HepG2 (cell line): Measurements from ENCODE around the gene SLC16A2. TPM values are rescaled to one million over a fixed set of nuclear protein-coding genes. Genes with fewer than 3 reads are reported as not detected.

Experiments used
- ATAC-seq: fragments of 200-7000 bp; cut with Tn5 transposase; 3 replicates; pipeline ENCODE4 v1.9.1; 2020; ENCODE audit warnings: mild to moderate bottlenecking, moderate library complexity
- BruUV-seq: library from RNA; stranded (reverse); fragments of 400-500 nt; replicated peaks from 2 replicates; lab custom pipeline; 2021; lab: Mats Ljungman, UMichigan
- CTCF ChIA-PET: fragments of 300-600 bp; formaldehyde crosslinking; extraction: SDS; loops from one replicate; lab custom pipeline; 2021; ENCODE audit warnings: low total read pairs, inconsistent platforms, low intra/inter-chr PET ratio; lab: Yijun Ruan, JAX
- POLR2A ChIA-PET: fragments of 350-600 bp; sonication (Branson Sonifier 250); formaldehyde crosslinking; loops from one replicate; lab custom pipeline; 2020; ENCODE audit warnings: antibody characterized with exemption, inconsistent platforms; lab: Yijun Ruan, JAX
- DNase-seq: peaks from one replicate; pipeline ENCODE4 v3.0.0-alpha.2; 2015; ENCODE audit warnings: low spot score
- FAIRE-seq: peaks from 3 replicates; lab custom pipeline; 2011; peaks lifted over from hg19 to GRCh38; lab: Jason Lieb, UNC
- H2AFZ ChIP-seq: one replicate; pipeline ENCODE4 v1.6.1; 2011; ENCODE audit warnings: low read length, inconsistent platforms
- H3K27ac ChIP-seq: fragments of 300-600 bp; 3 replicates; pipeline ENCODE4 v1.8.0; 2011; ENCODE audit warnings: mixed run types, mild to moderate bottlenecking, mixed read lengths, low read length, inconsistent platforms; ENCODE audit not compliant: insufficient read depth; ENCODE audit errors: extremely low read length
- H3K27me3 ChIP-seq, 2 experiments: fragments of 200-600 bp in 1 of 2; 2 replicates in 1 of 2; 3 replicates in 1 of 2; pipeline versions ENCODE4 v1.6.0 to v1.8.0; 2011; ENCODE audit warnings: low read length in 2 of 2, mild to moderate bottlenecking in 2 of 2, moderate library complexity in 2 of 2, inconsistent platforms in 1 of 2; ENCODE audit not compliant: insufficient read depth in 2 of 2, control insufficient read depth in 1 of 2
- H3K36me3 ChIP-seq, 2 experiments: fragments of 200-600 bp in 1 of 2; replicated peaks in 1 of 2; 2 replicates in 1 of 2; 3 replicates in 1 of 2; pipeline versions ENCODE4 v1.5.1 to v1.8.0; 2011; ENCODE audit warnings: low read length in 2 of 2, inconsistent platforms in 1 of 2; ENCODE audit not compliant: insufficient read depth in 2 of 2, control insufficient read depth in 1 of 2
- H3K4me1 ChIP-seq: 2 replicates; pipeline ENCODE4 v1.5.1; 2012; ENCODE audit warnings: low read length, inconsistent platforms; ENCODE audit not compliant: insufficient read depth
- H3K4me2 ChIP-seq: 2 replicates; pipeline ENCODE4 v1.6.0; 2011; ENCODE audit warnings: low read depth, low read length, inconsistent platforms
- H3K4me3 ChIP-seq, 3 experiments: fragments of 200-600 bp in 1 of 3; sonication (generic), shearing (Covaris generic) in 1 of 3; replicated peaks in 1 of 3; 2 replicates each; pipeline ENCODE4 v1.5.1; 2011 to 2016; ENCODE audit warnings: low read length in 3 of 3, inconsistent platforms in 2 of 3, low read depth in 2 of 3, mild to moderate bottlenecking in 2 of 3, control low read depth in 1 of 3, mixed read lengths in 1 of 3; ENCODE audit not compliant: insufficient read depth in 1 of 3
- H3K79me2 ChIP-seq: one replicate; pipeline ENCODE4 v1.6.1; 2011; ENCODE audit warnings: low read length, inconsistent platforms; ENCODE audit not compliant: insufficient read depth
- H3K9ac ChIP-seq: 2 replicates; pipeline ENCODE4 v1.6.0; 2011; ENCODE audit warnings: mild to moderate bottlenecking, low read depth, low read length, inconsistent platforms; ENCODE audit not compliant: insufficient read depth
- H3K9me3 ChIP-seq: 2 replicates; pipeline ENCODE4 v1.5.1; 2012; ENCODE audit warnings: mild to moderate bottlenecking, low read length
- H4K20me1 ChIP-seq: 2 replicates; pipeline ENCODE4 v1.6.0; 2011; ENCODE audit warnings: inconsistent platforms, mild to moderate bottlenecking, low read length, moderate library complexity; ENCODE audit not compliant: insufficient read depth
- CREB3 ChIP-seq: sonication (generic); formaldehyde crosslinking; IDR thresholded peaks from 2 replicates; pipeline ENCODE4 v1.5.0; 2020; ENCODE audit warnings: missing genetic modification reagents
- EZH2 ChIP-seq: conservative IDR thresholded peaks from 2 replicates; pipeline ENCODE4 v1.6.1; 2012; ENCODE audit warnings: mild to moderate bottlenecking, low read depth, low read length, moderate library complexity
- NR2F2 ChIP-seq: IDR thresholded peaks from 2 replicates; pipeline ENCODE4 v1.6.1; 2012; ENCODE audit warnings: low read depth, inconsistent platforms, borderline replicate concordance
- PBX3 ChIP-seq: sonication (generic); formaldehyde crosslinking; IDR thresholded peaks from 2 replicates; pipeline ENCODE4 v1.8.1; 2023; ENCODE audit warnings: missing genetic modification reagents, inconsistent platforms, borderline replicate concordance
- THYN1 ChIP-seq: sonication (generic); formaldehyde crosslinking; IDR thresholded peaks from 2 replicates; pipeline ENCODE4 v1.8.1; 2023; ENCODE audit warnings: low read depth, mild to moderate bottlenecking, moderate library complexity, missing genetic modification reagents, borderline replicate concordance
- ZNF503 ChIP-seq: sonication (generic); formaldehyde crosslinking; IDR thresholded peaks from 2 replicates; pipeline ENCODE4 v1.4.0; 2020; ENCODE audit warnings: missing genetic modification reagents
- WGBS: methylation state at CpG from one replicate; pipeline ENCODE4 v1.1.6; 2017; ENCODE audit warnings: low lambda C conversion rate; 5-methylcytosine and 5-hydroxymethylcytosine counted together
- in situ Hi-C: cut with HindIII; loops from 2 replicates; pipeline ENCODE4 v1.10.0; 2017; ENCODE audit warnings: low pct_unique_long_range_greater_than_20kb; ENCODE audit not compliant: extremely low pct_ligation_motif_present
- intact Hi-C: fragments of 100-400 bp; cut with micrococcal nuclease; formaldehyde crosslinking; loops from one replicate; pipeline ENCODE4 v1.10.0; 2022; ENCODE audit not compliant: unreplicated experiment
- polyA plus RNA-seq, 8 experiments: library from polyadenylated mRNA; depleted of rRNA in 3 of 8; stranded (reverse) in 7 of 8; unstranded in 1 of 8; fragments of >200 nt; fragmentation: Illumina TruSeq in 4 of 8; extraction: Trizol in 4 of 8; gene quantifications; 2 replicates each; pipeline versions ENCODE4 v1.2.1 to v1.2.3, GENCODE V29; 2011 to 2016; ENCODE audit warnings: low read depth in 4 of 8, missing spikeins in 1 of 8, mixed read lengths in 1 of 8; ENCODE audit not compliant: insufficient read depth in 1 of 8
- total RNA-seq, 5 experiments: library from RNA; depleted of rRNA; stranded (reverse); fragments of >200 nt; fragmentation: Illumina TruSeq; extraction: Trizol; gene quantifications; 2 replicates each; pipeline ENCODE4 v1.2.3, GENCODE V29; 2016; ENCODE audit warnings: low read depth in 1 of 5

SLC16A2 gene
- total and polyA plus RNA-seq, 2 of the 13 experiments (the other 11 are each of a cell fraction or from before 2014, with no cell fraction given): 0.07 to 0.08 TPM

GRCh38 chrX:74527350-74527749 is 106.1 kb downstream of the SLC16A2 start (continued):
- TF ChIP-seq PBX3 (CRISPR knock-in tag) (no peak), NR2F2 (no peak)
- TF ChIP-seq, all 625 proteins: peak for 0

- TF ChIP-seq EZH2 (no peak), ZNF503 (CRISPR knock-in tag) (no peak), CREB3 (CRISPR knock-in tag) (no peak), THYN1 (CRISPR knock-in tag) (no peak)
- ChIA-PET POLR2A (no interaction called here), CTCF (no interaction called here)
- in situ Hi-C loops: no loop called here
- no TSS peak for BruUV-seq
- Histone ChIP-seq H4K20me1 (no peaks in the 10 kb centered on the region), H2AFZ (no peak overlapping the region), H3K9ac (no peak overlapping the region), H3K36me3 (no peaks in the 10 kb centered on the region), H3K79me2 (no peaks in the 10 kb centered on the region), H3K27me3 (no peaks in the 10 kb centered on the region), H3K4me1 (no peaks in the 10 kb centered on the region), H3K27ac (no peak overlapping the region), H3K4me3 (no peak overlapping the region), H3K9me3 (no peaks in the 10 kb centered on the region), H3K4me2 (no peak overlapping the region)
- no peak for DNase-seq
- no peak for FAIRE-seq
- no peak for ATAC-seq
- intact Hi-C loops: no loop called here
- 85% methylated on average over 6 of the region's 6 CpGs for WGBS
These were observed 108.0 kb downstream of the SLC16A2 start for GRCh38 chrX:74529311-74529710.
